ENCODE measurements around the gene STUM. TPM values are rescaled to one million over a fixed set of nuclear protein-coding genes. Genes with fewer than 3 reads are reported as not detected.

The STUM gene
- total and polyA plus RNA-seq, 8 donors = 0.15 to 2.1 (median 1.4) TPM

DNA sequence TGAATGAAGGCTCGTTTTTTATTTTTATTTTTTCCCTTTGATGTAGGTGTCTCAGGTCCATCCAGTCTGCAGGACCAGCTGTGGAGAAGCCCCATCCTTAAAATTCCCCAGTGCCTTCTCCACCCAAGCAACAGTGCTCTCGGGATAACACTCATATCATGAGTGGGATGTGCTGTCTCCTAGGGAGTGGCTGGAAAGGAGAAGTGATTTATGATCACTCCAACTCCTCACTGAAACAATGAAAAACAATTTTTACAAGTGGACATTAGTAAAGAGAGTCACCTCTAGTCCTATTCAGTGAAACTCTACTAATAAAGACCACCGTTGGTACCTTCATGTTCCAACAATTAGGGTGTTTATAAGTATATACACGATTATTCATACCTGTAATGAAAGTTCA lies 3.5 kb downstream of the STUM start:
- DNase-seq (no peak), ATAC-seq (no peak)
- no peaks in the 10 kb centered on the region for H3K9me3 ChIP-seq
- TF ChIP-seq, protein P1, sequence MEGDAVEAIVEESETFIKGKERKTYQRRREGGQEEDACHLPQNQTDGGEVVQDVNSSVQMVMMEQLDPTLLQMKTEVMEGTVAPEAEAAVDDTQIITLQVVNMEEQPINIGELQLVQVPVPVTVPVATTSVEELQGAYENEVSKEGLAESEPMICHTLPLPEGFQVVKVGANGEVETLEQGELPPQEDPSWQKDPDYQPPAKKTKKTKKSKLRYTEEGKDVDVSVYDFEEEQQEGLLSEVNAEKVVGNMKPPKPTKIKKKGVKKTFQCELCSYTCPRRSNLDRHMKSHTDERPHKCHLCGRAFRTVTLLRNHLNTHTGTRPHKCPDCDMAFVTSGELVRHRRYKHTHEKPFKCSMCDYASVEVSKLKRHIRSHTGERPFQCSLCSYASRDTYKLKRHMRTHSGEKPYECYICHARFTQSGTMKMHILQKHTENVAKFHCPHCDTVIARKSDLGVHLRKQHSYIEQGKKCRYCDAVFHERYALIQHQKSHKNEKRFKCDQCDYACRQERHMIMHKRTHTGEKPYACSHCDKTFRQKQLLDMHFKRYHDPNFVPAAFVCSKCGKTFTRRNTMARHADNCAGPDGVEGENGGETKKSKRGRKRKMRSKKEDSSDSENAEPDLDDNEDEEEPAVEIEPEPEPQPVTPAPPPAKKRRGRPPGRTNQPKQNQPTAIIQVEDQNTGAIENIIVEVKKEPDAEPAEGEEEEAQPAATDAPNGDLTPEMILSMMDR (IDR thresholded peaks at IDR 0.05) = no peak
- H3K4me3 ChIP-seq = no peak overlapping the region
- H3K27me3 ChIP-seq = peaks cover 16 to 55% of the 10 kb centered on the region in 2 donors
- peaks cover 16 to 28% of the 10 kb centered on the region in 2 donors for H3K4me1 ChIP-seq
- no peak overlapping the region for H3K27ac ChIP-seq
- H3K36me3 ChIP-seq = no peaks in the 10 kb centered on the region
- intact Hi-C loops (cut with DNase I) = no loop called here

DNA sequence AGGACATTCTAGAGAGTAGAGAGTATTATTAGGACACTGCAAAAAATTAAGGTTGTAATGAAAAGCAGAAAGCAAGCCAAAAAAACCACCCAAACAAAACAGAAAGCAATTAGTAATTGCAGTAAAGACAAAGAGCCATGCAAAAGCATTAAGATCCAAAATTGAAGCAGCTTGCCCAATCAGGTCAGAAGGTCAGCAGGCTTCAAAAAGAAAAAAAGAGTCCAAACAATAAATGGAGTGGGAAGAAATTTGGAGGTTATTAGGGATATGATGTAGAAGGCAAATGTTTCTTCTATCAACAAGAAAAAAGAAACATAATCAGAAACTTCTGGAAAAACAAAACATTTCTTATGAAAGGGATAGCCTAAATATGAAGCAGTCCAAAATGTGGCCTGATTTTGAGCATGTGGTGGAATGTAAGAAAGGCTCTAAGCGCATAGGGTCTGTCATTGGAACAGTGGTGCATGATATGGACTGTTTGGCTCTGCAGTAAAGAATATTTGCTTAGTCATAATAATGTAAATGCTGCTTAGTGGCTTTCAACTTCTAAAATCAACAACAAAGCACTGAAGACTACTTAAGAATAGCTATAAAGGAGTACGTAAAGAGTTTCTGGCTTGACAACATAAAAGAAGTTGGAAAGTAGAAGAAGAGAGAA lies 4.8 kb downstream of the STUM start:
- TF ChIP-seq, protein P1 (IDR thresholded peaks at IDR 0.05) = no peak
- no peaks in the 10 kb centered on the region for H3K36me3 ChIP-seq
- DNase-seq (peak in 1 of 4 donors; percentile 44), ATAC-seq (no peak)
- H3K4me1 ChIP-seq = peaks cover 12 to 19% of the 10 kb centered on the region in 2 donors
- intact Hi-C loops (cut with DNase I) = no loop called here
- peaks cover 13 to 42% of the 10 kb centered on the region in 2 donors for H3K27me3 ChIP-seq
- H3K9me3 ChIP-seq = no peaks in the 10 kb centered on the region
- no peak overlapping the region for H3K27ac ChIP-seq
- no peak overlapping the region for H3K4me3 ChIP-seq

DNA sequence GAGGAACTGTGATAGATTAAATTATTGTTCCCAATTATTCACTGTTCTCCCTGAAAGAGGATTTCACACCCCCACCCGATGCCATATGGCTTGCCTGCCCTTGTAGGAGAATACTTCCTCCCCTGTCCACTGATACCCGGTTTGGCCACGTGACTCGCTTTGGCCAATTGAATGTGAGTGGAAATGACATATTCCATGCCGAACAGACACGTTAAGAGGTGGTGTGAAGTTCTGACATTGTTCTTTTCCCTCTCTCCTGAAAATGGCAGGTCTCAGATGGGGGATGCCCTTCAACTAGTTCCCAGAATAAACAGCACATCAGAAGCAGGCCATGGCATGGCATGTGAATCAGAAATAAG lies 5.3 kb downstream of the STUM start:
- Histone ChIP-seq H3K4me1 (peaks cover 11 to 14% of the 10 kb centered on the region in 2 donors), H3K9me3 (no peaks in the 10 kb centered on the region), H3K27me3 (peaks cover 8 to 37% of the 10 kb centered on the region in 2 donors), H3K27ac (no peak overlapping the region), H3K4me3 (no peak overlapping the region), H3K36me3 (no peaks in the 10 kb centered on the region)
- intact Hi-C loops (cut with DNase I) = no loop called here
- no peak for ATAC-seq
- DNase-seq = no peak
- TF ChIP-seq, protein P1 (IDR thresholded peaks at IDR 0.05) = no peak

DNA sequence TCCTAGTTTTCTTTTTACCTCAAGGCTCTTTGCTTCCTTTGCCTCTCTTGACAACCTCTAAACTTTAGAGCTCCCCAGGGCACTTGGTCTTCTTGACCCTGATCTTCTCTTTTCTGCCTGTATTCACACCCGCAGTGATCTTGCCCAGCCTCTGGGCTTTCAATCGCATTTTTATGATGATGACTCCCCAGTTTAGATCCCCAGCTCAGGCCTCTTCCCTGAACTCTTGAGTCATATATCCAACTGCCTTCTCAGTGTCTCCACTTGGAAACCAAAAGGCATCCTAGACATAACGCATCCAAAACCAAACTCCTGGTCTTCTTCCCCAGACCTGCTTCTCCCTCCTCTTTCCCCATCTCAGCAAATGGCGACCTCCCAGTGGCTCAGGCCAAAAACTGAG lies 6.5 kb downstream of the STUM start:
- intact Hi-C loops (cut with DNase I) = no loop called here
- H3K9me3 ChIP-seq = no peaks in the 10 kb centered on the region

DNA sequence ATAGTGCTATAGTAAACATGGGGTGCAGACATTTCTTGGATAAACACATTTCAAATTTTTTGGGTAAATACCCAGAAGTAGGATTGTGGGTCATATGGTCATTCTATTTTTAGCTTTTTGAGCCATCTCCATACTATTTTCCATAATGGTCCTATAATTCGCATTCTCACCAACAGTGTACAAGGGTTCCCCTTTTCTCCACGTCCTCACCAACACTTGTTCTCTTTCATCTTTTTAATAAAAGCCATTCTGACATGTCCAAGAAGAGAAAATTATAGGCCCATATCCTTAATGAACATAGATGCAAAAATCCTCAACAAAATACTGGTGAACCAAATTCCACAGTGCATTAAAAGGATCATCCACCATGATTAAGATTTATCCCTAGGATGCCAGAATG lies 8.9 kb downstream of the STUM start:
- H3K4me1 ChIP-seq = no peaks in the 10 kb centered on the region
- DNase-seq (no peak), ATAC-seq (no peak)
- no peak overlapping the region for H3K4me3 ChIP-seq
- no peaks in the 10 kb centered on the region for H3K36me3 ChIP-seq
- peaks cover 0 to 5% of the 10 kb centered on the region in 2 donors for H3K27me3 ChIP-seq
- no peaks in the 10 kb centered on the region for H3K9me3 ChIP-seq
- TF ChIP-seq, protein P1 (IDR thresholded peaks at IDR 0.05) = no peak
- no peak overlapping the region for H3K27ac ChIP-seq
- intact Hi-C loops (cut with DNase I) = no loop called here

More for the DNA sequence above, 6.5 kb downstream of the STUM start:
- peaks cover 0 to 2% of the 10 kb centered on the region in 2 donors for H3K4me1 ChIP-seq
- H3K27me3 ChIP-seq = peaks cover 0 to 25% of the 10 kb centered on the region in 2 donors
- H3K27ac ChIP-seq = no peak overlapping the region
- H3K4me3 ChIP-seq = no peak overlapping the region
- DNase-seq (no peak), ATAC-seq (no peak)
- TF ChIP-seq, protein P1 (IDR thresholded peaks at IDR 0.05) = no peak
- no peaks in the 10 kb centered on the region for H3K36me3 ChIP-seq

Data from left lung (tissue), 10 donors.